Measurements from ENCODE around the gene ATG101. TPM values are rescaled to one million over a fixed set of nuclear protein-coding genes. Genes with fewer than 3 reads are reported as not detected.

ATG101 gene
- total RNA-seq, 1 experiment from 2014 or later, result 64.9 TPM

- Histone ChIP-seq H3K27ac (ENCODE audit: low read length) (no peak overlapping the region), H3K4me1 (ENCODE audit: control insufficient read depth, insufficient read depth, low read length) (no peaks in the 10 kb centered on the region), H3K27me3 (ENCODE audit: control insufficient read depth, insufficient read depth, low read length) (no peaks in the 10 kb centered on the region), H3K9me3 (ENCODE audit: control insufficient read depth, insufficient read depth, low read depth, low read length) (no peaks in the 10 kb centered on the region), H3K36me3 (ENCODE audit: control insufficient read depth, insufficient read depth, low read length) (no peaks in the 10 kb centered on the region), H3K4me3 (ENCODE audit: low read depth in 2 of 2, low read length in 2 of 2) (no peak overlapping the region)
- ChIA-PET CTCF (interaction anchor here (0.7 to 4.6 kb wide), 3 partner anchors 89 to 440 kb away, joined by 4 to 24 read pairs (median 7); no protein-coding TSS in a partner anchor), POLR2A (no interaction called here)
- intact Hi-C loops (cut with micrococcal nuclease; ENCODE audit: unreplicated experiment), result loop anchor here (5.0 kb wide), 1 partner anchor 94 kb away; no protein-coding TSS in a partner anchor
- in situ Hi-C loops (cut with HindIII; ENCODE audit: low pct_unique_long_range_greater_than_20kb, low sequenced_read_pairs), result no loop called here
- TF ChIP-seq POLR2AphosphoS5 (IDR thresholded peaks at IDR 0.05; ENCODE audit: low read depth, low read length) (no peak), TCF7L2 (IDR thresholded peaks at IDR 0.05; ENCODE audit: low read depth, low read length) (no peak), CTCF (IDR thresholded peaks at IDR 0.05) (no peak), REST (IDR thresholded peaks at IDR 0.05; ENCODE audit: insufficient read depth in 1 of 2, low read depth in 2 of 2, low read length in 1 of 2) (no peak), SIN3A (IDR thresholded peaks at IDR 0.05; ENCODE audit: borderline replicate concordance, insufficient read depth, low read depth, low read length) (no peak)
- DNase-seq (ENCODE audit: low read depth, low spot score), result no peak
- peak; percentile 32 for ATAC-seq
- no TSS peak for BruUV-seq (replicated peaks)
Measured at GRCh38 chr12:52120951-52121823, 51.4 kb downstream of the ATG101 start.

DNA sequence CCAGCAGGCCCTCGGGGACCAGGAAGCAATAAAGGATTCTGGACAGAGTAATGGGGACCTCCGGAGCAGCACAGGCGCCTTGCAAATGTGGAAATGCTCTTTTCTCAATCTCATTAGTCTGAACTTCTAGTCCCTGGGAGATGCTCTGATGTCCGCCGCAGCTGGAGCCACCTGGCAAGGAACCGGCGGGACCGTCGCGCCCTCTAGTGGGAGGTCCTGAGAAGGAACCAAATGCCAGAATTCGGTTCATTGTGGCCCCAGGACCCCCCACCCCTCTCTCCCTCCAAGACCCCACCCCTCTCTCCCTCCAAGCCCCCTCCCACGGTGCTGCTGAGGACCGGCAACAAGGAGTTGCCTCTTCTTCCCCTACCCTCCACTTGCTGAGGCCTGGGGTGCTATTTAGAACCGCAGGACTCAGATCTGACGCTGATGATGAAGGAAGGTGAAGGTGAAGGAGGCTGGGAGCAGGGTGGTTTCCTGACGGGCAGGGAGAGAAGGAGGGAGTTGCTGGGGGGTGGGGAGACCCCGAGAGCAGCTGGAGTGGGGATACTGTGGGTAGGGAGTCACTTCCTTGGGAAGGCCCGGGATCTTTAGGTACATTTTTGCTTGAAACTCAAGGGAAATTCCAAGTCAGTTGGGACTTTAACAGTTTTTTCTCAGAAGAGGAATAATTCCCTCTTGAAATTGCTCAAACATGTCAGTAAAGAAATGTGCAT, 52.2 kb downstream of the ATG101 start:
- no TSS peak for BruUV-seq (replicated peaks)
- Histone ChIP-seq H3K9me3 (ENCODE audit: control insufficient read depth, insufficient read depth, low read depth, low read length) (no peaks in the 10 kb centered on the region), H3K36me3 (ENCODE audit: control insufficient read depth, insufficient read depth, low read length) (no peaks in the 10 kb centered on the region), H3K4me3 (ENCODE audit: low read depth in 2 of 2, low read length in 2 of 2) (no peak overlapping the region), H3K4me1 (ENCODE audit: control insufficient read depth, insufficient read depth, low read length) (no peaks in the 10 kb centered on the region), H3K27me3 (ENCODE audit: control insufficient read depth, insufficient read depth, low read length) (no peaks in the 10 kb centered on the region), H3K27ac (ENCODE audit: low read length) (no peak overlapping the region)
- DNase-seq (ENCODE audit: low read depth, low spot score), result no peak
- intact Hi-C loops (cut with micrococcal nuclease; ENCODE audit: unreplicated experiment), result loop anchor here (5.0 kb wide), 1 partner anchor 95 kb away; no protein-coding TSS in a partner anchor
- peak; percentile 67 for ATAC-seq
- ChIA-PET POLR2A (no interaction called here), CTCF (interaction anchor here (0.6 to 4.6 kb wide), 5 partner anchors 78 to 439 kb away, joined by 3 to 24 read pairs (median 7); no protein-coding TSS in a partner anchor)
- peak; percentile 94 for TF ChIP-seq CTCF (IDR thresholded peaks at IDR 0.05)
- no peak for TF ChIP-seq SIN3A (IDR thresholded peaks at IDR 0.05; ENCODE audit: borderline replicate concordance, insufficient read depth, low read depth, low read length)
- no peak for TF ChIP-seq REST (IDR thresholded peaks at IDR 0.05; ENCODE audit: insufficient read depth in 1 of 2, low read depth in 2 of 2, low read length in 1 of 2)
- in situ Hi-C loops (cut with HindIII; ENCODE audit: low pct_unique_long_range_greater_than_20kb, low sequenced_read_pairs), result no loop called here
